HL-60 (cell line): Measurements from ENCODE around the gene PTGES.

Source experiments
- DNase-seq, 2 experiments: peaks; one replicate each; pipeline ENCODE4 v3.0.0-alpha.2; 2010 to 2020; ENCODE audit warnings: low read depth in 1 of 2, low spot score in 1 of 2
- H3K27ac ChIP-seq: fragments of 250-450 bp; sonication (Bioruptor Pico); replicated peaks from 2 replicates; pipeline ENCODE4 v1.5.1; 2020; ENCODE audit warnings: mild to moderate bottlenecking, moderate library complexity
- H3K27me3 ChIP-seq: fragments of 250-450 bp; sonication (Bioruptor Pico); 2 replicates; pipeline ENCODE4 v1.5.1; 2021; ENCODE audit warnings: mild to moderate bottlenecking, moderate library complexity; ENCODE audit not compliant: insufficient read depth, poor library complexity, severe bottlenecking
- H3K4me3 ChIP-seq: replicated peaks from 2 replicates; pipeline ENCODE4 v1.5.1; 2011; ENCODE audit warnings: mild to moderate bottlenecking, control low read depth, low read length; ENCODE audit not compliant: insufficient read depth
- GABPA ChIP-seq: IDR thresholded peaks from 2 replicates; pipeline ENCODE4 v1.6.1; 2012; ENCODE audit warnings: low read depth
- POLR2AphosphoS5 ChIP-seq: IDR thresholded peaks from 2 replicates; pipeline ENCODE4 v1.6.1; 2012; ENCODE audit warnings: low read depth
- REST ChIP-seq: IDR thresholded peaks from 2 replicates; pipeline ENCODE4 v1.6.1; 2012; ENCODE audit warnings: low read depth; ENCODE audit not compliant: insufficient replicate concordance
- SPI1 ChIP-seq: IDR thresholded peaks from 2 replicates; pipeline ENCODE4 v1.6.1; 2012; ENCODE audit warnings: low read depth, mild to moderate bottlenecking, borderline replicate concordance
- TF ChIP-seq, protein P1 (sequence below): IDR thresholded peaks from one replicate; pipeline ENCODE4 v1.5.1; 2011; ENCODE audit warnings: low read length, control low read depth, inconsistent platforms; ENCODE audit not compliant: insufficient read depth

Gene PTGES

DNA sequence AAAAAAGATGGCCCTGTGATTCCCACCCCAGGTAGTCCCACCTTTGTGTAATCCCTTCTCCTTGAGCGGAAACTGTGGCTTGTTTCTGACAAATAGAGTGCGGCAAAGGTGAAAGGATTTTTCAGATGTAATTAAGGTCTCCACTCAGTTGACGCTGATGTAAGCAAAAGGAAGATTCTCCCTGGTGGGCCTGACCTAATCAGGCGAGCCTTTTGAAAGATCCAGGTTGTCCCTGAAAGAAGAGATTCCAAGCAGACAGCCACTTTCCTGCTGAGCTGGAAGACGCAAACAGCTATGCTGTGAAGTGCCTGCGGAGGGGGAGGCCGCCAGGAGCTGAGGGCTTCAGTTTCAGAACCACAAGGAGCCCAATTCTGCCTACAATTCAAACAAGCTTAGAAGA is 24.1 kb downstream of the PTGES start:
- Histone ChIP-seq H3K4me3 (no peak overlapping the region), H3K27ac (no peak overlapping the region), H3K27me3 (peaks cover 3% of the 10 kb centered on the region)
- no peak for TF ChIP-seq POLR2AphosphoS5
- TF ChIP-seq REST, result no peak
- TF ChIP-seq, protein P1, sequence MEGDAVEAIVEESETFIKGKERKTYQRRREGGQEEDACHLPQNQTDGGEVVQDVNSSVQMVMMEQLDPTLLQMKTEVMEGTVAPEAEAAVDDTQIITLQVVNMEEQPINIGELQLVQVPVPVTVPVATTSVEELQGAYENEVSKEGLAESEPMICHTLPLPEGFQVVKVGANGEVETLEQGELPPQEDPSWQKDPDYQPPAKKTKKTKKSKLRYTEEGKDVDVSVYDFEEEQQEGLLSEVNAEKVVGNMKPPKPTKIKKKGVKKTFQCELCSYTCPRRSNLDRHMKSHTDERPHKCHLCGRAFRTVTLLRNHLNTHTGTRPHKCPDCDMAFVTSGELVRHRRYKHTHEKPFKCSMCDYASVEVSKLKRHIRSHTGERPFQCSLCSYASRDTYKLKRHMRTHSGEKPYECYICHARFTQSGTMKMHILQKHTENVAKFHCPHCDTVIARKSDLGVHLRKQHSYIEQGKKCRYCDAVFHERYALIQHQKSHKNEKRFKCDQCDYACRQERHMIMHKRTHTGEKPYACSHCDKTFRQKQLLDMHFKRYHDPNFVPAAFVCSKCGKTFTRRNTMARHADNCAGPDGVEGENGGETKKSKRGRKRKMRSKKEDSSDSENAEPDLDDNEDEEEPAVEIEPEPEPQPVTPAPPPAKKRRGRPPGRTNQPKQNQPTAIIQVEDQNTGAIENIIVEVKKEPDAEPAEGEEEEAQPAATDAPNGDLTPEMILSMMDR, result no peak
- no peak for TF ChIP-seq GABPA
- no peak for TF ChIP-seq SPI1
- DNase-seq, result no peak

DNA sequence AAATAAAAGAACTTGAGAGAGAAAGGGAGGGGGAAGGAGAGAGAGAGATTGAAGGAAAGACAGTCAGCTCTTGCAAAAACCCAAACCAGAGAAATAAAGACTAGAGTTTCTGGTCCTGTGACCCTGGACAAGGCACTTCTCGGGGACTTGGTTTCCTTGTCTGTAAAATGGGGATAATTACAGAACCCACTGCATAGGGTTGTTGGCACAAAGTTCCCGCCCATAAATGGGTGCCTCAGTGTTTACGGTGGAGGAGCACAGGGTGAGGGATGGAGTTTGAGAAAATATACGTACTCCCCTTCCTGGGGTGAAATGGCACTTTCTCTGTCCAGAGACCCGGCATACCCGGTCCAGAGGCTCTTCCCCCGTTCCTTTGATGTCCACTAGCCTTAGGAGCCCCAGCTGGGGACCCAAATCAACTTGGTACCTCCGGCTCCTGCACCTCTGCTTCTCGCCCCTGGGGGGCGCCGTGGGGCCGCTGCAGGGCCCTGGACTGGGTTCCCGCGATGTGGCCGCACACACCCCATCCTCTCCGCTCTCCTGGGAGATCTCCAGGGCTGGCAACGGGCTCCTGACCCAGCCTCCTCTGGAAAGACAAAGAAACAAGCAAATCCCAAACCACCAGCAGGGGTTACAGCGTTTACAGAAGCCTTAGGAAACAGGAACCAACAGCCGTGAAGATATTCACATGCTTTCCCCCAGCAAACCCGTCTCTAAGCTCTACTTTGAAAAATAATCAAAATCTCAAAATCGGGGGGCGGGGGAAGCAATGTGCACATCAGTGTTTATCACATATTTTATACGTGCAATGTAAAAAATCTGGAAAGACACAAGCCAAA is 26.3 kb downstream of the PTGES start:
- TF ChIP-seq GABPA (no peak), REST (no peak)
- TF ChIP-seq, protein P1, result peak; percentile 89
- Histone ChIP-seq H3K27me3 (peaks cover 3% of the 10 kb centered on the region), H3K27ac (no peak overlapping the region), H3K4me3 (no peak overlapping the region)
- peak; percentile 38 to 47 for DNase-seq

GRCh38 chr9:129725795-129726251 is 27.0 kb downstream of the PTGES start:
- Histone ChIP-seq H3K27ac (no peak overlapping the region), H3K27me3 (peaks cover 3% of the 10 kb centered on the region), H3K4me3 (no peak overlapping the region)
- no peak for TF ChIP-seq POLR2AphosphoS5
- TF ChIP-seq, protein P1, result no peak
- TF ChIP-seq REST, result no peak
- no peak for TF ChIP-seq GABPA
- no peak for TF ChIP-seq SPI1
- DNase-seq, result no peak
